Epithelial cell of esophagus (primary cell): ENCODE results near the gene MPP3.
A peak's percentile ranks its signal among the peaks of the same experiment; 100 is the strongest.
"Not testable (repeated sequence)": the region's sequence is repeated elsewhere in the genome, so short reads cannot be mapped to it uniquely, and the experiment has no call there.

Experiments
- DNase-seq: peaks from one replicate; pipeline ENCODE4 v3.0.0; 2010; ENCODE audit warnings: low read depth
- H3K4me3 ChIP-seq: 2 replicates; pipeline ENCODE4 v1.5.1; 2011; ENCODE audit warnings: mild to moderate bottlenecking, low read length, control low read depth
- CTCF ChIP-seq: IDR thresholded peaks from 2 replicates; pipeline ENCODE4 v1.5.1; 2011; ENCODE audit warnings: low read depth, mild to moderate bottlenecking, low read length, control low read depth, inconsistent platforms; ENCODE audit not compliant: insufficient read depth; ENCODE audit errors: missing control alignments

Gene MPP3

GRCh38 chr17:43873091-43873490 lies 40.1 kb upstream of the MPP3 start:
- TF ChIP-seq CTCF: no peak
- DNase-seq: no peak
- H3K4me3 ChIP-seq: no peak overlapping the region

GRCh38 chr17:43871946-43872690 lies 39.2 kb upstream of the MPP3 start:
- TF ChIP-seq CTCF: no peak
- peak overlapping the region; percentile 20 for H3K4me3 ChIP-seq
- DNase-seq: peak; percentile 59

- not testable (repeated sequence) for H3K4me3 ChIP-seq, DNase-seq
Measured at GRCh38 chr17:43869031-43869430, 36.1 kb upstream of the MPP3 start.

GRCh38 chr17:43868226-43868994 lies 35.5 kb upstream of the MPP3 start:
- DNase-seq: no peak
- TF ChIP-seq CTCF: no peak
- no peak overlapping the region for H3K4me3 ChIP-seq

- H3K4me3 ChIP-seq: no peak overlapping the region
- TF ChIP-seq CTCF: no peak
- DNase-seq: no peak
Measured at GRCh38 chr17:43864161-43864984, 31.4 kb upstream of the MPP3 start.

- TF ChIP-seq CTCF: no peak
- DNase-seq: no peak
- no peak overlapping the region for H3K4me3 ChIP-seq
Measured at GRCh38 chr17:43861960-43862359, 29.0 kb upstream of the MPP3 start.

- H3K4me3 ChIP-seq: no peak overlapping the region
- DNase-seq: no peak
- TF ChIP-seq CTCF: no peak
Measured at GRCh38 chr17:43860927-43861622, 28.1 kb upstream of the MPP3 start.
